ENCODE data around the gene AUTS2. TPM values are rescaled to one million over a fixed set of nuclear protein-coding genes. Genes with fewer than 3 reads are reported as not detected.

The AUTS2 gene
- total and polyA plus RNA-seq, 2 of the 8 experiments (the other 6 are each of a cell fraction or from before 2014, with no cell fraction given): 25.9 to 101 TPM

- no peak for FAIRE-seq
- TF ChIP-seq CTCF (IDR thresholded peaks at IDR 0.05; ENCODE audit: control extremely low read depth in 1 of 3, insufficient read depth in 1 of 3, low read depth in 1 of 3, low read length in 3 of 3): no peak
- no peak for TF ChIP-seq JUN (IDR thresholded peaks at IDR 0.05; ENCODE audit: low read depth, low read length)
- no peak for TF ChIP-seq USF2 (IDR thresholded peaks at IDR 0.05; ENCODE audit: low read length)
- TF ChIP-seq TCF12 (IDR thresholded peaks at IDR 0.05; ENCODE audit: low read depth, low read length): no peak
- no peak for TF ChIP-seq CBX8 (IDR thresholded peaks at IDR 0.05; ENCODE audit: borderline replicate concordance, low read depth, low read length)
- no peak for TF ChIP-seq E2F6 (IDR thresholded peaks at IDR 0.05)
- TF ChIP-seq PHF8 (conservative IDR thresholded peaks at IDR 0.05; ENCODE audit: low read depth, low read length): no peak
- TF ChIP-seq POU5F1 (IDR thresholded peaks at IDR 0.05; ENCODE audit: low read depth, low read length): no peak
- TF ChIP-seq CHD2 (IDR thresholded peaks at IDR 0.05; ENCODE audit: low read length): no peak
- no peak for TF ChIP-seq TEAD4 (IDR thresholded peaks at IDR 0.05; ENCODE audit: low read depth, low read length)
- TF ChIP-seq SRF (IDR thresholded peaks at IDR 0.05; ENCODE audit: low read depth, low read length): no peak
These were observed 788.9 kb downstream of the AUTS2 start for GRCh38 chr7:70387217-70387616.

More at GRCh38 chr7:70387217-70387616, 788.9 kb downstream of the AUTS2 start:
- Histone ChIP-seq H3K18ac (ENCODE audit: extremely low read depth, low read length) (no peak overlapping the region), H2BK20ac (ENCODE audit: low read length) (no peak overlapping the region), H2BK120ac (replicated peaks; ENCODE audit: low read depth, low read length) (no peak overlapping the region), H4K20me1 (replicated peaks in 1 of 2; ENCODE audit: control insufficient read depth in 1 of 2, insufficient read depth in 2 of 2, low read length in 2 of 2) (no peaks in the 10 kb centered on the region), H3K27me3 (replicated peaks in 1 of 4; ENCODE audit: control insufficient read depth in 3 of 4, extremely low read depth in 1 of 4, insufficient read depth in 3 of 4, low read length in 3 of 4) (no peaks in the 10 kb centered on the region), H3K14ac (ENCODE audit: insufficient read length) (no peak overlapping the region), H3K23me2 (ENCODE audit: low read depth, low read length) (no peaks in the 10 kb centered on the region), H2BK12ac (ENCODE audit: low read depth, low read length) (no peak overlapping the region), H3K9me3 (ENCODE audit: insufficient read depth in 2 of 2, low read depth in 1 of 2, low read length in 1 of 2) (no peaks in the 10 kb centered on the region), H3K79me2 (ENCODE audit: control insufficient read depth in 1 of 2, insufficient read depth in 2 of 2, low read length in 2 of 2) (no peaks in the 10 kb centered on the region), H3K4ac (replicated peaks; ENCODE audit: insufficient read length, low read depth, low read length) (no peak overlapping the region), H3K4me3 (ENCODE audit: extremely low read depth in 1 of 4, insufficient read depth in 2 of 4, low read depth in 3 of 4, low read length in 4 of 4) (no peak overlapping the region), H2BK15ac (ENCODE audit: low read length) (no peak overlapping the region), H2AK5ac (ENCODE audit: low read depth, low read length) (no peak overlapping the region), H4K8ac (ENCODE audit: extremely low read depth, insufficient read depth, low read length) (no peak overlapping the region), H3K4me2 (ENCODE audit: insufficient read depth in 1 of 2, low read depth in 2 of 2, low read length in 2 of 2) (no peak overlapping the region), H3K36me3 (ENCODE audit: control insufficient read depth in 2 of 4, insufficient read depth in 4 of 4, low read length in 3 of 4) (no peaks in the 10 kb centered on the region), H3K56ac (replicated peaks; ENCODE audit: insufficient read length, low read depth, low read length) (no peak overlapping the region), H4K91ac (replicated peaks; ENCODE audit: insufficient read length, low read length) (no peak overlapping the region), H3K23ac (ENCODE audit: insufficient read length) (no peak overlapping the region), H2AFZ (ENCODE audit: low read length) (no peak overlapping the region), H2BK5ac (ENCODE audit: low read depth, low read length) (no peak overlapping the region), H3K79me1 (ENCODE audit: low read depth, low read length) (no peaks in the 10 kb centered on the region), H3K4me1 (replicated peaks in 1 of 4; ENCODE audit: control insufficient read depth in 3 of 4, insufficient read depth in 4 of 4, low read length in 3 of 4) (no peaks in the 10 kb centered on the region), H3K27ac (ENCODE audit: low read depth, low read length) (no peak overlapping the region), H4K5ac (ENCODE audit: insufficient read length, low read depth, low read length) (no peak overlapping the region), H3K9ac (replicated peaks in 1 of 4; ENCODE audit: extremely low read depth in 1 of 4, low read depth in 3 of 4, low read length in 3 of 4) (no peak overlapping the region)
- ChIA-PET CTCF (ENCODE audit: partially characterized antibody) (no interaction called here), POLR2A (ENCODE audit: partially characterized antibody) (no interaction called here)
- no peak for DNase-seq (ENCODE audit: low read depth in 1 of 2, low spot score in 2 of 2)
- 88% methylated on average over 4 of the region's 4 CpGs; no CpG with 5 or more reads in 1 of the 2 experiments for WGBS, 2 experiments (ENCODE audit: extremely low coverage in 1 of 2, insufficient coverage in 1 of 2, insufficient read length in 1 of 2, insufficient replicate concordance in 2 of 2, low coverage in 1 of 2, low lambda C conversion rate in 2 of 2, missing lambda C conversion rate in 1 of 2)
